Neutrophil (primary cell): ENCODE measurements around the gene PPARGC1A.

Source experiments
- H3K27ac ChIP-seq: fragments of 200-600 bp; sonication (generic); 2 replicates; pipeline ENCODE4 v1.5.1; 2016; ENCODE audit warnings: mild to moderate bottlenecking, moderate library complexity
- H3K27me3 ChIP-seq: fragments of 200-600 bp; sonication (generic); 2 replicates; pipeline ENCODE4 v1.6.0; 2016; ENCODE audit warnings: mild to moderate bottlenecking
- H3K36me3 ChIP-seq: fragments of 200-600 bp; sonication (generic); 2 replicates; pipeline ENCODE4 v1.5.1; 2017
- H3K4me1 ChIP-seq, 2 experiments: fragments of 200-600 bp in 1 of 2; sonication (generic) in 1 of 2; 1 replicate in 1 of 2; 2 replicates in 1 of 2; pipeline versions ENCODE4 v1.5.1 to v1.6.1; 2013 to 2016; ENCODE audit warnings: low read depth in 1 of 2, low read length in 1 of 2, mild to moderate bottlenecking in 1 of 2, moderate library complexity in 1 of 2; ENCODE audit not compliant: control insufficient read depth in 1 of 2, insufficient read depth in 1 of 2
- H3K4me3 ChIP-seq, 2 experiments: fragments of 200-600 bp in 1 of 2; sonication (generic) in 1 of 2; 1 replicate in 1 of 2; 2 replicates in 1 of 2; pipeline ENCODE4 v1.5.1; 2013 to 2016; ENCODE audit warnings: low read depth in 1 of 2, low read length in 1 of 2, mild to moderate bottlenecking in 1 of 2, moderate library complexity in 1 of 2
- H3K9me3 ChIP-seq: fragments of 200-600 bp; sonication (generic); 2 replicates; pipeline ENCODE4 v1.5.1; 2016
- CTCF ChIP-seq: fragments of 200-600 bp; sonication (generic); IDR thresholded peaks from 2 replicates; pipeline ENCODE4 v1.5.1; 2016; ENCODE audit warnings: antibody characterized with exemption

The PPARGC1A gene

GRCh38 chr4:23900636-23901035, 10.8 kb upstream of the PPARGC1A start:
- no peaks in the 10 kb centered on the region for H3K4me1 ChIP-seq
- H3K27me3 ChIP-seq, result no peaks in the 10 kb centered on the region
- no peaks in the 10 kb centered on the region for H3K36me3 ChIP-seq
- no peak overlapping the region for H3K27ac ChIP-seq
- H3K9me3 ChIP-seq, result no peaks in the 10 kb centered on the region
- H3K4me3 ChIP-seq, result no peak overlapping the region
- no peak for TF ChIP-seq CTCF

- Histone ChIP-seq H3K27me3 (no peaks in the 10 kb centered on the region), H3K27ac (no peak overlapping the region), H3K4me1 (no peaks in the 10 kb centered on the region), H3K9me3 (no peaks in the 10 kb centered on the region), H3K4me3 (no peak overlapping the region), H3K36me3 (no peaks in the 10 kb centered on the region)
- TF ChIP-seq CTCF, result no peak
Observed at GRCh38 chr4:23899565-23899964, 9.7 kb upstream of the PPARGC1A start.

- Histone ChIP-seq H3K4me3 (no peak overlapping the region), H3K36me3 (no peaks in the 10 kb centered on the region), H3K9me3 (no peaks in the 10 kb centered on the region), H3K4me1 (no peaks in the 10 kb centered on the region), H3K27me3 (peaks cover 2% of the 10 kb centered on the region), H3K27ac (no peak overlapping the region)
- no peak for TF ChIP-seq CTCF
Observed at GRCh38 chr4:23897564-23898109, 7.8 kb upstream of the PPARGC1A start.

- no peaks in the 10 kb centered on the region for H3K9me3 ChIP-seq
- no peak overlapping the region for H3K4me3 ChIP-seq
- peaks cover 36% of the 10 kb centered on the region for H3K27me3 ChIP-seq
- TF ChIP-seq CTCF, result no peak
- no peaks in the 10 kb centered on the region for H3K36me3 ChIP-seq
- no peaks in the 10 kb centered on the region for H3K4me1 ChIP-seq
- H3K27ac ChIP-seq, result no peak overlapping the region
Observed at GRCh38 chr4:23894021-23894420, 4.2 kb upstream of the PPARGC1A start.

- TF ChIP-seq CTCF, result no peak
- H3K27ac ChIP-seq, result no peak overlapping the region
- peaks cover 46% of the 10 kb centered on the region for H3K27me3 ChIP-seq
- H3K4me3 ChIP-seq, result no peak overlapping the region
- H3K4me1 ChIP-seq, result no peaks in the 10 kb centered on the region
- H3K36me3 ChIP-seq, result no peaks in the 10 kb centered on the region
- no peaks in the 10 kb centered on the region for H3K9me3 ChIP-seq
Observed at GRCh38 chr4:23891064-23891421, 1.2 kb upstream of the PPARGC1A start.
